HCT116 (cell line): Measurements from ENCODE around the gene SETD3. TPM values are rescaled to one million over a fixed set of nuclear protein-coding genes. Genes with fewer than 3 reads are reported as not detected.

Experiments
- ATAC-seq: fragments of 200-7000 bp; cut with Tn5 transposase; 2 replicates; pipeline ENCODE4 v1.9.1; 2020; ENCODE audit warnings: mild to moderate bottlenecking, moderate library complexity
- BruUV-seq: library from RNA; stranded (reverse); fragments of 400-500 nt; replicated peaks from 2 replicates; lab custom pipeline; 2021; lab: Mats Ljungman, UMichigan
- CTCF ChIA-PET: fragments of 300-600 bp; sonication (Branson Sonifier 250); formaldehyde crosslinking; loops from one replicate; lab custom pipeline; 2021; ENCODE audit warnings: antibody characterized with exemption; lab: Charles Lee
- POLR2A ChIA-PET: fragments of 300-600, 350-600 bp; sonication (Branson Sonifier 250); formaldehyde crosslinking; loops from one replicate; lab custom pipeline; 2021; ENCODE audit warnings: antibody characterized with exemption; lab: Charles Lee
- RAD21 ChIA-PET, 2 experiments: fragments of 300-600 bp; sonication (Branson Sonifier 250); formaldehyde crosslinking; loops; one replicate each; lab custom pipeline; 2023; ENCODE audit warnings: low total read pairs in 2 of 2; ENCODE audit not compliant: uncharacterized antibody in 2 of 2, unreplicated experiment in 2 of 2, low non-redundant PET in 1 of 2; lab: Charles Lee
- DNase-seq: peaks from one replicate; pipeline ENCODE4 v3.0.0-alpha.2; 2010; ENCODE audit warnings: low read depth, low spot score
- H2AFZ ChIP-seq: fragments of 200-600 bp; shearing (Covaris generic), sonication (generic); 2 replicates; pipeline ENCODE4 v1.6.1; 2017; ENCODE audit warnings: low read depth, mixed run types, mixed read lengths, antibody characterized with exemption, low read length; ENCODE audit not compliant: poor library complexity, severe bottlenecking
- H3K27ac ChIP-seq: 2 replicates; pipeline ENCODE4 v1.5.1; 2012; ENCODE audit warnings: low read depth, low read length
- H3K27me3 ChIP-seq: fragments of 200-600 bp; sonication (generic); 2 replicates; pipeline ENCODE4 v1.6.1; 2016; ENCODE audit warnings: mixed run types, low read length, mixed read lengths; ENCODE audit not compliant: insufficient read depth
- H3K36me3 ChIP-seq, 2 experiments: fragments of 200-500 bp in 1 of 2; fragments of 200-600 bp in 1 of 2; sonication (Bioruptor generic) in 1 of 2; sonication (generic) in 1 of 2; 2 replicates each; pipeline versions ENCODE4 v1.5.1 to v1.6.1; 2014 to 2016; ENCODE audit warnings: low read length in 2 of 2, inconsistent platforms in 1 of 2, mixed read lengths in 1 of 2, mixed run types in 1 of 2; ENCODE audit not compliant: insufficient read depth in 2 of 2, control insufficient read depth in 1 of 2
- H3K4me1 ChIP-seq, 2 experiments: fragments of 200-600 bp in 1 of 2; sonication (generic) in 1 of 2; 2 replicates each; pipeline versions ENCODE4 v1.5.1 to v1.6.1; 2012 to 2017; ENCODE audit warnings: low read length in 2 of 2, inconsistent platforms in 1 of 2, mild to moderate bottlenecking in 1 of 2, mixed read lengths in 1 of 2, mixed run types in 1 of 2, moderate library complexity in 1 of 2; ENCODE audit not compliant: insufficient read depth in 2 of 2, control insufficient read depth in 1 of 2
- H3K4me2 ChIP-seq: fragments of 200-600 bp; sonication (generic); 2 replicates; pipeline ENCODE4 v1.6.1; 2017; ENCODE audit warnings: mixed run types, low read length, mixed read lengths
- H3K4me3 ChIP-seq, 2 experiments: fragments of 200-600 bp in 1 of 2; sonication (generic) in 1 of 2; replicated peaks in 1 of 2; 2 replicates each; pipeline ENCODE4 v1.5.1; 2011 to 2016; ENCODE audit warnings: low read length in 2 of 2, control low read depth in 1 of 2, low read depth in 1 of 2, mild to moderate bottlenecking in 1 of 2, mixed read lengths in 1 of 2, mixed run types in 1 of 2
- H3K79me2 ChIP-seq: fragments of 200-600 bp; sonication (generic); 2 replicates; pipeline ENCODE4 v1.6.1; 2017; ENCODE audit warnings: mild to moderate bottlenecking, mixed run types, low read length, moderate library complexity, mixed read lengths; ENCODE audit not compliant: insufficient read depth
- H3K9ac ChIP-seq: fragments of 200-600 bp; sonication (generic); 2 replicates; pipeline ENCODE4 v1.6.1; 2016; ENCODE audit warnings: low read length, mixed read lengths
- H3K9me2 ChIP-seq: fragments of 200-600 bp; sonication (generic), shearing (Covaris generic); 2 replicates; pipeline ENCODE4 v1.6.1; 2017; ENCODE audit warnings: mixed run types, mild to moderate bottlenecking, moderate library complexity; ENCODE audit not compliant: insufficient read depth
- H3K9me3 ChIP-seq, 2 experiments: fragments of 200-500 bp in 1 of 2; fragments of 200-600 bp in 1 of 2; sonication (Bioruptor generic) in 1 of 2; sonication (generic) in 1 of 2; 2 replicates each; pipeline ENCODE4 v1.6.1; 2014 to 2017; ENCODE audit warnings: low read length in 2 of 2, mixed read lengths in 2 of 2, inconsistent platforms in 1 of 2, low read depth in 1 of 2, mild to moderate bottlenecking in 1 of 2, mixed run types in 1 of 2, moderate library complexity in 1 of 2; ENCODE audit not compliant: control insufficient read depth in 1 of 2, insufficient read depth in 1 of 2
- H4K20me1 ChIP-seq: fragments of 200-600 bp; sonication (generic), shearing (Covaris generic); 2 replicates; pipeline ENCODE4 v1.6.1; 2017; ENCODE audit warnings: mixed run types, mild to moderate bottlenecking, moderate library complexity; ENCODE audit not compliant: insufficient read depth
- CTCF ChIP-seq, 3 experiments: fragments of 200-600 bp in 1 of 3; sonication (generic) in 1 of 3; IDR thresholded peaks in 2 of 3; conservative IDR thresholded peaks in 1 of 3; 2 replicates each; pipeline ENCODE4 v1.5.1; 2012 to 2017; ENCODE audit warnings: low read depth in 2 of 3, low read length in 2 of 3, antibody characterized with exemption in 1 of 3, borderline replicate concordance in 1 of 3, control low read depth in 1 of 3, mild to moderate bottlenecking in 1 of 3, mixed read lengths in 1 of 3, mixed run types in 1 of 3, moderate library complexity in 1 of 3; ENCODE audit not compliant: insufficient read depth in 1 of 3
- EGR1 ChIP-seq: IDR thresholded peaks from 2 replicates; pipeline ENCODE4 v1.6.1; 2012; ENCODE audit warnings: low read depth
- EZH2 ChIP-seq: fragments of 200-600 bp; sonication (generic); IDR thresholded peaks from 2 replicates; pipeline ENCODE4 v1.6.1; 2017; ENCODE audit warnings: antibody characterized with exemption, mixed run types
- EZH2phosphoT487 ChIP-seq: fragments of 200-600 bp; IDR thresholded peaks from 2 replicates; pipeline ENCODE4 v1.6.1; 2018; ENCODE audit warnings: antibody characterized with exemption, borderline replicate concordance
- FOSL1 ChIP-seq: IDR thresholded peaks from 2 replicates; pipeline ENCODE4 v1.6.1; 2012; ENCODE audit warnings: low read depth
- JUND ChIP-seq: IDR thresholded peaks from 2 replicates; pipeline ENCODE4 v1.6.1; 2012
- RAD21 ChIP-seq: IDR thresholded peaks from 2 replicates; pipeline ENCODE4 v1.6.1; 2012; ENCODE audit warnings: low read depth, mild to moderate bottlenecking
- SIN3A ChIP-seq: IDR thresholded peaks from 2 replicates; pipeline ENCODE4 v1.6.1; 2012; ENCODE audit warnings: low read depth
- YY1 ChIP-seq: IDR thresholded peaks from 2 replicates; pipeline ENCODE4 v1.6.1; 2011; ENCODE audit warnings: low read length, low read depth, moderate library complexity, mild to moderate bottlenecking; ENCODE audit not compliant: insufficient replicate concordance; ENCODE audit errors: extremely low read depth
- intact Hi-C: fragments of 100-400 bp; cut with micrococcal nuclease; formaldehyde crosslinking; loops from 2 replicates; pipeline ENCODE4 v1.10.0; 2022
- total RNA-seq: library from RNA; stranded (reverse); gene quantifications from one replicate; pipeline ENCODE4 v1.2.1, GENCODE V29; 2021; ENCODE audit not compliant: unreplicated experiment

Gene SETD3
- total RNA-seq, 1 experiment from 2014 or later: 46.6 TPM

DNA sequence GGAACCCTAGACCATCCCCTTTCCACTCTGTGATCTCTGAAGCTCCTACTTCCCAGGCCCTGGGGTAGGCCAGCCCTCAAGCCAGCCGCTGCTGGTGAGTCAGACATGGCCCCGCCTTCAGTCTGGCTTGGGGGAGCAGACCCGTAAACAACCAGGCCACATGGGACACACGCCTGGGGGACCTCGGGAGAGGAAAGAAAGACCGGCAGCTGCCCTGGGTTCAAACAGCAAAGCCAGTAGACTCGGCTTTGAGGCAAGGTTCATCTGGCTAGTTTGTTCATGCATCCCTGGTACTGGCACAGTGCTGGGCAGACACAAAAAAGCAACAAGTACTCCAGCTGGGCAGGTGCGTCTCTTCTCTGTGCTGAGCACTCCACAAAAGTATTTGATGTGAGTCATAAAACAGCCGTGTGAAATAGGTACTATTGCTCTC is 101.9 kb downstream of the SETD3 start:
- DNase-seq: peak; percentile 22
- BruUV-seq: no TSS peak
- Histone ChIP-seq H3K4me1 (peaks cover 9 to 27% of the 10 kb centered on the region in 2 experiments), H3K27ac (no peak overlapping the region; the same call in 1 of the 2 replicates), H3K9ac (peak overlapping the region; percentile 21; the same call in 1 of the 2 replicates), H3K9me2 (no peaks in the 10 kb centered on the region), H3K4me2 (peak overlapping the region; percentile 71), H4K20me1 (no peaks in the 10 kb centered on the region), H3K4me3 (peak overlapping the region in 1 of 2 experiments; percentile 34; a peak in 1 of 4 replicates), H2AFZ (peak overlapping the region; percentile 75), H3K9me3 (no peaks in the 10 kb centered on the region), H3K27me3 (no peaks in the 10 kb centered on the region)
- ChIA-PET RAD21 (interaction anchor here (0.7 to 0.9 kb wide), 2 partner anchors 59 kb away, joined by 3 read pairs; no protein-coding TSS in a partner anchor), POLR2A (no interaction called here), CTCF (interaction anchor here (2.2 to 5.6 kb wide), 2 partner anchors 10 to 14 kb away, joined by 18 to 37 read pairs; no protein-coding TSS in a partner anchor)
- intact Hi-C loops: no loop called here
- no peak for TF ChIP-seq CTCF (IDR thresholded peaks at IDR 0.05 in 2 of 3, conservative IDR thresholded peaks at IDR 0.05 in 1 of 3; ENCODE audit: borderline replicate concordance in 1 of 3, insufficient read depth in 1 of 3, low read depth in 2 of 3, low read length in 2 of 3)
- TF ChIP-seq FOSL1: peak; percentile 55
- TF ChIP-seq SIN3A: no peak
- no peak for TF ChIP-seq YY1
- peak; percentile 53 for TF ChIP-seq JUND
- TF ChIP-seq EZH2phosphoT487: no peak
- no peak for TF ChIP-seq EZH2
- no peak for TF ChIP-seq EGR1
- no peak for TF ChIP-seq RAD21
- TF ChIP-seq, all 23 proteins: peak for 2
- ATAC-seq: peak; percentile 94
- Histone ChIP-seq H3K79me2 (no peaks in the 10 kb centered on the region), H3K36me3 (no peaks in the 10 kb centered on the region)
